Loucy (cell line): ENCODE measurements around the gene MSMO1.

Source experiments
- H2AFZ ChIP-seq: fragments of 200-600 bp; sonication (generic); 2 replicates; pipeline ENCODE4 v1.6.0; 2016; ENCODE audit warnings: antibody characterized with exemption, mild to moderate bottlenecking, low read length, moderate library complexity
- H3F3A ChIP-seq: fragments of 200-600 bp; 2 replicates; pipeline ENCODE4 v1.6.0; 2016; ENCODE audit warnings: antibody characterized with exemption, low read depth, mild to moderate bottlenecking
- H3K27me3 ChIP-seq: fragments of 200-600 bp; sonication (generic); 2 replicates; pipeline ENCODE4 v1.6.1; 2014; ENCODE audit warnings: low read length, mild to moderate bottlenecking; ENCODE audit not compliant: insufficient read depth, poor library complexity, severe bottlenecking
- H3K36me3 ChIP-seq: fragments of 200-600 bp; sonication (generic); 2 replicates; pipeline ENCODE4 v1.6.1; 2016; ENCODE audit warnings: low read length; ENCODE audit not compliant: insufficient read depth
- H3K4me1 ChIP-seq: fragments of 200-600 bp; sonication (generic); 2 replicates; pipeline ENCODE4 v1.5.1; 2014; ENCODE audit warnings: low read length, mild to moderate bottlenecking; ENCODE audit not compliant: insufficient read depth, poor library complexity, severe bottlenecking
- H3K4me2 ChIP-seq: fragments of 200-600 bp; sonication (generic); 2 replicates; pipeline ENCODE4 v1.6.0; 2014; ENCODE audit warnings: antibody characterized with exemption, low read length, low read depth, mild to moderate bottlenecking; ENCODE audit not compliant: poor library complexity, severe bottlenecking
- H3K4me3 ChIP-seq: fragments of 200-600 bp; sonication (generic); 2 replicates; pipeline ENCODE4 v1.5.1; 2014; ENCODE audit warnings: low read length, mild to moderate bottlenecking, mixed read lengths; ENCODE audit not compliant: poor library complexity, severe bottlenecking
- H3K79me2 ChIP-seq: fragments of 200-600 bp; sonication (generic); 2 replicates; pipeline ENCODE4 v1.6.1; 2014; ENCODE audit warnings: low read length; ENCODE audit not compliant: insufficient read depth
- H3K9ac ChIP-seq: fragments of 200-600 bp; sonication (generic); 2 replicates; pipeline ENCODE4 v1.6.0; 2014; ENCODE audit warnings: mild to moderate bottlenecking, low read depth, low read length, moderate library complexity; ENCODE audit not compliant: poor library complexity, severe bottlenecking
- H3K9me2 ChIP-seq: fragments of 200-600 bp; sonication (generic); replicated peaks from 2 replicates; pipeline ENCODE4 v1.6.1; 2016; ENCODE audit warnings: low read depth, low read length, mixed read lengths
- H3K9me3 ChIP-seq: fragments of 200-600 bp; sonication (generic); 2 replicates; pipeline ENCODE4 v1.6.1; 2014; ENCODE audit warnings: mild to moderate bottlenecking, antibody characterized with exemption, low read length, low read depth; ENCODE audit not compliant: insufficient read depth
- H4K20me1 ChIP-seq: fragments of 200-600 bp; sonication (generic); 2 replicates; pipeline ENCODE4 v1.6.0; 2014; ENCODE audit warnings: antibody characterized with exemption, low read length, mild to moderate bottlenecking; ENCODE audit not compliant: insufficient read depth, poor library complexity, severe bottlenecking
- EZH2phosphoT487 ChIP-seq: fragments of 200-600 bp; IDR thresholded peaks from 2 replicates; pipeline ENCODE4 v1.6.1; 2018; ENCODE audit warnings: antibody characterized with exemption, mild to moderate bottlenecking, moderate library complexity, borderline replicate concordance
- TF ChIP-seq, protein P1 (sequence below): fragments of 200-600 bp; sonication (generic); conservative IDR thresholded peaks from 2 replicates; pipeline ENCODE4 v1.5.1; 2014; ENCODE audit warnings: mild to moderate bottlenecking, antibody characterized with exemption, low read length

The MSMO1 gene

DNA sequence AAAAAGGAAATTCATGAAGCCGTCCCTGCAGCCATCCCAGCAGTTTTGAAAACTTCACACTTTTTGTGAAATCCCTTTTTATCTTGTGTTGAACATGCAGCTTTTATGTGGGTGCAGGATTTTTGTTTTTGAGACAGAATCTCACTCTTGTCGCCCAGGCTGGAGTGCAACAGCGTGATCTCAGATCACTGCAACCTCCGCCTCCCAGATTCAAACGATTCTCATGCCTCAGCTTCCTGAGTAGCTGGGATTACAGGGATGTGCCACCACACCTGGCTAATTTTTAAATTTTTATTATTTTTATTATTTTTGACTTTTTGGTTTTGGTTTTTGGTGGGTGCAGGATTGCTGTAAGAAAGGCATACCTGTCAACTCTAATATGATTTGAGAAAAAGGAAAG is 8.0 kb upstream of the MSMO1 start:
- Histone ChIP-seq H3K4me2 (no peak overlapping the region), H3K4me1 (no peaks in the 10 kb centered on the region), H3K36me3 (peaks cover 19% of the 10 kb centered on the region; the same call in 1 of the 2 replicates), H3K27me3 (no peaks in the 10 kb centered on the region), H3K79me2 (no peaks in the 10 kb centered on the region), H3F3A (no peaks in the 10 kb centered on the region), H3K9me2 (no peaks in the 10 kb centered on the region), H3K9ac (no peak overlapping the region), H2AFZ (no peak overlapping the region), H3K4me3 (no peak overlapping the region), H4K20me1 (no peaks in the 10 kb centered on the region), H3K9me3 (no peaks in the 10 kb centered on the region)
- TF ChIP-seq, protein P1, sequence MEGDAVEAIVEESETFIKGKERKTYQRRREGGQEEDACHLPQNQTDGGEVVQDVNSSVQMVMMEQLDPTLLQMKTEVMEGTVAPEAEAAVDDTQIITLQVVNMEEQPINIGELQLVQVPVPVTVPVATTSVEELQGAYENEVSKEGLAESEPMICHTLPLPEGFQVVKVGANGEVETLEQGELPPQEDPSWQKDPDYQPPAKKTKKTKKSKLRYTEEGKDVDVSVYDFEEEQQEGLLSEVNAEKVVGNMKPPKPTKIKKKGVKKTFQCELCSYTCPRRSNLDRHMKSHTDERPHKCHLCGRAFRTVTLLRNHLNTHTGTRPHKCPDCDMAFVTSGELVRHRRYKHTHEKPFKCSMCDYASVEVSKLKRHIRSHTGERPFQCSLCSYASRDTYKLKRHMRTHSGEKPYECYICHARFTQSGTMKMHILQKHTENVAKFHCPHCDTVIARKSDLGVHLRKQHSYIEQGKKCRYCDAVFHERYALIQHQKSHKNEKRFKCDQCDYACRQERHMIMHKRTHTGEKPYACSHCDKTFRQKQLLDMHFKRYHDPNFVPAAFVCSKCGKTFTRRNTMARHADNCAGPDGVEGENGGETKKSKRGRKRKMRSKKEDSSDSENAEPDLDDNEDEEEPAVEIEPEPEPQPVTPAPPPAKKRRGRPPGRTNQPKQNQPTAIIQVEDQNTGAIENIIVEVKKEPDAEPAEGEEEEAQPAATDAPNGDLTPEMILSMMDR = no peak
- TF ChIP-seq EZH2phosphoT487 = no peak

- Histone ChIP-seq H3F3A (no peaks in the 10 kb centered on the region), H4K20me1 (peaks cover 18% of the 10 kb centered on the region), H3K9me2 (no peaks in the 10 kb centered on the region), H2AFZ (no peak overlapping the region), H3K9ac (no peak overlapping the region), H3K79me2 (peaks cover 27% of the 10 kb centered on the region), H3K27me3 (no peaks in the 10 kb centered on the region), H3K9me3 (no peaks in the 10 kb centered on the region), H3K4me3 (no peak overlapping the region), H3K36me3 (0 out of 2 replicates have a peak, but pooled peaks cover 3% of the 10 kb centered on the region), H3K4me2 (no peak overlapping the region), H3K4me1 (peaks cover 21% of the 10 kb centered on the region)
- TF ChIP-seq EZH2phosphoT487 = no peak
- TF ChIP-seq, protein P1 = no peak
Observed at GRCh38 chr4:165324236-165324917, 3.1 kb upstream of the MSMO1 start.

DNA sequence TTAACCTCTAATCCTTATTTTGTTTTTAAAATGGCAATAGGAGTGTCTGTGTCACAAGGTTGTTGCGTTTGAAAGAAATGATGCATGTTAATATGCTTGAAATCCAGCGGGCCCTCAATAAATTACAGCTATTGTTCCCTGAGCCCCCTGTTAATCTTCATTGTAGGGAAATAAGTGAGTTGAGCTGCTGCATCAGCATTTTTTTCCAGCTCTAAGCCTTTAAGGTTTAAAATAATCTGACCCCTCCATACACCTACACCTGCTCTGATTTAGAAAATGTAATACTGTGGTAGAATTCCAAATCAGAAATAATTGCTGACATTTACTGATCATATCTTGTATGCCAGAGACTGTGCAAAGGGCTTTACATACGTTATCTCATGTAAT is 2.6 kb upstream of the MSMO1 start:
- Histone ChIP-seq H3K4me2 (no peak overlapping the region), H3K9ac (no peak overlapping the region), H2AFZ (no peak overlapping the region), H3F3A (no peaks in the 10 kb centered on the region), H3K4me3 (no peak overlapping the region), H3K36me3 (0 out of 2 replicates have a peak, but pooled peaks cover 3% of the 10 kb centered on the region), H3K27me3 (no peaks in the 10 kb centered on the region), H3K4me1 (peaks cover 24% of the 10 kb centered on the region), H3K9me3 (no peaks in the 10 kb centered on the region), H3K79me2 (peaks cover 33% of the 10 kb centered on the region), H3K9me2 (no peaks in the 10 kb centered on the region), H4K20me1 (peaks cover 22% of the 10 kb centered on the region)
- TF ChIP-seq EZH2phosphoT487 = no peak
- TF ChIP-seq, protein P1 = no peak
